ENCODE results near the gene VGLL1. TPM values are rescaled to one million over a fixed set of nuclear protein-coding genes. Genes with fewer than 3 reads are reported as not detected.

VGLL1 gene
- total RNA-seq, 2 donors from 2014 or later: not detected

GRCh38 chrX:136542281-136542680, 10.3 kb downstream of the VGLL1 start:
- no peak for ATAC-seq
- intact Hi-C loops (cut with DNase I, micrococcal nuclease): no loop called here
- DNase-seq: no peak

- ATAC-seq (no peak), DNase-seq (no peak)
- intact Hi-C loops (cut with DNase I, micrococcal nuclease): no loop called here
Observed at GRCh38 chrX:136546371-136546781, 14.4 kb downstream of the VGLL1 start.

DNA sequence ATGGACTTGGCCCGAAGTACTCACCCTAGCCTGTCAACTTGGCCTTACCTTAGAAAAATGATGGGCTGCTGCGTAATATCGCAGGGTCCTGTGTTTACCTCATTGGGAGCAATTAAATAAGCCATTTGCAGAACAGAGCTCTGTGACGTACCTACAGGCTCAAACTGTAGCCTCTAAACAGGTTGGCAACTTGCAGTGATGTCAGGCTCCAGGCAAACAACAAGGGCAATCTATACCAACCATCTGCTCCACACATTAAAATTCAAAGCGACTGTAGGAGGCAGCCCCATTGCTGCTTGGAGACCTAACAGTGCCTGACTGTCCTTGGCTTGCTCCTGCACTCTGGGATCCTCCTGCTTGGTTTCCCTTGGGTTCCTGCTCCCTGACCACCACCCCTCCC, 17.2 kb downstream of the VGLL1 start:
- ATAC-seq: no peak
- DNase-seq: no peak
- intact Hi-C loops (cut with DNase I, micrococcal nuclease): no loop called here

DNA sequence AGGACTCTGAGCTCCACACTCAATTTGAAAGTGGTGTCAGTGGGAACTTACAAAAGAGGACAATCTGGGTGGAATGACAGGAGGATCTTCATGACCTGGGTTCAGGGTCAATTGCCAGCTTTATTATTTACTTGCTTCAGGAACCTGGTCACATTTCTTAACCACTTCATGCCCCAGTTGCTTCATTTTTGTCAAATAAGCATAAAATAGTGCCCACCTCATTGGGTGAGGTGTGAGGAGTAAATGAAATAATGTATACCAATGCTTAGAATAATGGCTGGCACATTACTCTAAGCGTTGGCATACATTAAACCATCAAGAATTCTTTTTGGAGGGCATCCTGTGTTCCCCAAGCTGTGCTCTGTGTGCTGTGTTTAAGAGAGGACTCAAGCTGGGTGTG, 19.4 kb downstream of the VGLL1 start:
- intact Hi-C loops (cut with DNase I, micrococcal nuclease): no loop called here
- ATAC-seq (no peak), DNase-seq (no peak)

DNA sequence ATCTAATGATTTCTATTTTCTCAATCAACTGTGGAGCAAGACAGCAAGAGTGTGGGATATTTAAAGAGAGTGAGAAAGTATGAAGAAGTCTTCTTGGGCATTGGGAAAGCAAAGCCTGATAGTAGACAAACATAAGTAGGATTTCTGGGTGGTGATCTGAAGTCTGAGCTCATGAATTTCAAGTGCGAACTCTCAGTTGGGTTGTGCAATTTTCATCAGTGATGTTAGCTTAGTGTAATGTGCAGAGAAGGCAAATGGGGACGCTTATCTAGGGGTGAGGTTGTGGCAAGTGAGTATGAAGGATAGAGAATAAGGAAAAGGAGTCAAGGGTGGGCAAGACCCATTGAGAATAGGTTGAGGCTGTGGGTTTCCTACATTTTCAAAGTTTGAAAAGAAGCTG, 23.7 kb downstream of the VGLL1 start:
- intact Hi-C loops (cut with DNase I, micrococcal nuclease): no loop called here
- no peak for ATAC-seq
- no peak for DNase-seq

GRCh38 chrX:136572030-136572429, 40.0 kb downstream of the VGLL1 start:
- intact Hi-C loops (cut with DNase I, micrococcal nuclease): no loop called here
- ATAC-seq (no peak), DNase-seq (no peak)

DNA sequence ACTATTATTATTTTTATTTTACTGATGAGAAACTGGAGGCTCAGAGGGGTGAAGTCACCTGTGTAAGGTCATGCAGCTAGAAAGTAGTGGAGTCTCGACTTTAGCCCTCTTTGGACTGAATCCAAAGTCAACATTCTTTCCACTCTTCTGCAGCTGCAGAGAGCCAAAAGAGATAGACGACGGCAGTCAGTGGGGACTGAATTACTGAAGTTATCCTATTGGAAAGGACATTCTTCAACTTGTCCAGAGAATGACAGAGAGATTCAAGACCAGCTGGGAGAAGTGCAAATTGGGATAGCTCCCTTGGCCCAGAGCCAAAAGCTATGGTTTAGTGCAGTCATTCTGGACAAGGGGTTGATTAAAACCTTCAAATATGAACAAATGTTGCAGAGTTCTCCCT, 42.5 kb downstream of the VGLL1 start:
- intact Hi-C loops (cut with DNase I, micrococcal nuclease): no loop called here
- ATAC-seq (peak; percentile 58), DNase-seq (no peak)

GRCh38 chrX:136577552-136577951, 45.5 kb downstream of the VGLL1 start:
- intact Hi-C loops (cut with DNase I, micrococcal nuclease): no loop called here
- ATAC-seq (peak; percentile 93), DNase-seq (peak; percentile 40 to 66)

DNA sequence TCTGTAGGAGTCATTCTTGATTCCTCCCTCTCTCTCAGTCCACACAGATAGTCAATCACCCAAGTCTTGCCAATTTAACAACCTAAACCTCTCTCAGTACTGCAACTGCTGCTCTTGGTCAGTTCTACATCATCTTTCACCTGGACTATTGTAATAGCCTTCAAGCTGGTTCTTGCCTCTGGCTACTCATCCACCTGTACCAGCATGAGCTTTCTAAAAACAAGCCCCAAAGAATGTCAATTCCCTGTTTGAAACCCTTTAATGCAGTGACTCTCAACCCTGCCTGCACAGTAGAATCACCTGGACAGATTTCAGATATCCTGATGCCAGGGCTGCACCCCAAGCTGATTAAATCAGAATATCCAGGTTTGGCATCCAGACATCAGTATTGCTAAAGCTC, 48.3 kb downstream of the VGLL1 start:
- intact Hi-C loops (cut with DNase I, micrococcal nuclease): no loop called here
- no peak for DNase-seq
- ATAC-seq: no peak

- DNase-seq (no peak), ATAC-seq (no peak)
- intact Hi-C loops (cut with DNase I, micrococcal nuclease): no loop called here
Observed at GRCh38 chrX:136582624-136583023, 50.6 kb downstream of the VGLL1 start.

GRCh38 chrX:136584545-136584944, 52.5 kb downstream of the VGLL1 start:
- ATAC-seq: no peak
- intact Hi-C loops (cut with DNase I, micrococcal nuclease): no loop called here

GRCh38 chrX:136585262-136585661, 53.2 kb downstream of the VGLL1 start:
- ATAC-seq (no peak), DNase-seq (no peak)
- intact Hi-C loops (cut with DNase I, micrococcal nuclease): no loop called here

More at GRCh38 chrX:136584545-136584944, 52.5 kb downstream of the VGLL1 start:
- DNase-seq: no peak

GRCh38 chrX:136585960-136586359, 53.9 kb downstream of the VGLL1 start:
- no peak for DNase-seq
- intact Hi-C loops (cut with DNase I, micrococcal nuclease): no loop called here
- no peak for ATAC-seq

- ATAC-seq: peak; percentile 99
- intact Hi-C loops (cut with DNase I, micrococcal nuclease): no loop called here
- no peak for DNase-seq
Observed at GRCh38 chrX:136586386-136586785, 54.4 kb downstream of the VGLL1 start.

GRCh38 chrX:136587532-136587931, 55.5 kb downstream of the VGLL1 start:
- intact Hi-C loops (cut with DNase I, micrococcal nuclease): no loop called here
- DNase-seq: no peak
- no peak for ATAC-seq

GRCh38 chrX:136588036-136588435, 56.0 kb downstream of the VGLL1 start:
- ATAC-seq: no peak
- intact Hi-C loops (cut with DNase I, micrococcal nuclease): no loop called here
- DNase-seq: no peak

GRCh38 chrX:136589966-136590365, 58.0 kb downstream of the VGLL1 start:
- ATAC-seq (no peak), DNase-seq (no peak)
- intact Hi-C loops (cut with DNase I, micrococcal nuclease): no loop called here

DNA sequence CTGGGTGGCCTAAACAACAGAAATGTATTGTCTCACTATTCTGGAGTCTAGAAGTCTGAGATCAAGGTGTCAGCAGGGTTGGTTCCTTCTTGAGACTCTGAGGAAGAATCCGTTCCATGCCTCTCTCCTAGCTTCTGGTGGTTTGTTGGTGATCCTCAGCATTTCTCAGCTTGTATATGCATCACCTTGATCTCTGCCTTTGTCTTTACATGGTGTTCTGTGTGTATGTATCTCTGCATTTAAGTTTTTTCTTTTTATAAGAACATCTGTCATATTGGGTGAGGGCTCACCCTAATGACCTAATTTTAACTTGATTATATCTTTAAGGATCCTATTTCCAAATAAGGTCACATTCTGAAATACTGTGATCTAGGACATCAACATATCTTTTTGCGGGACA, 65.3 kb downstream of the VGLL1 start:
- ATAC-seq: no peak

GRCh38 chrX:136597954-136598353, 65.9 kb downstream of the VGLL1 start:
- no peak for DNase-seq
- intact Hi-C loops (cut with DNase I, micrococcal nuclease): no loop called here
- no peak for ATAC-seq

More for the DNA sequence above, 65.3 kb downstream of the VGLL1 start:
- intact Hi-C loops (cut with DNase I, micrococcal nuclease): no loop called here
- no peak for DNase-seq

DNA sequence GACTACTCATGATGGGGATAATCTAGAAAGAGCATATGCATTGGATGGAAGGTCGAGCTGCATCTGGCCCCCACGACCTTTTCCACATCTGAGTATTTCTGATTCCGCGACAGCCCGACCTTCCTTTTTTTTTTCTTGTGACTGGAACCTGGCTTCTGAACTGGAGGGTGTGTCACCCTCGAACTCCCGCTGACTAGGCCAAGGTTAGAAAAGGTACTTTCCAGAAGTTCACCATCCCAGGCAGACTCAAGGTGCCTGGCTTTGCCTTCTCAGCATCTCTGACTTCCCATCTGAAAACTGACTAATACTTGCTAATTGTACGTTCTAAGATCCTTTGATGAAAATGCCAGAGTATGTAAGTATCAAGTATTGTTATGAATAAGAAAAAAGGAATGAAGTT, 66.6 kb downstream of the VGLL1 start:
- DNase-seq (no peak), ATAC-seq (no peak)
- intact Hi-C loops (cut with DNase I, micrococcal nuclease): no loop called here

DNA sequence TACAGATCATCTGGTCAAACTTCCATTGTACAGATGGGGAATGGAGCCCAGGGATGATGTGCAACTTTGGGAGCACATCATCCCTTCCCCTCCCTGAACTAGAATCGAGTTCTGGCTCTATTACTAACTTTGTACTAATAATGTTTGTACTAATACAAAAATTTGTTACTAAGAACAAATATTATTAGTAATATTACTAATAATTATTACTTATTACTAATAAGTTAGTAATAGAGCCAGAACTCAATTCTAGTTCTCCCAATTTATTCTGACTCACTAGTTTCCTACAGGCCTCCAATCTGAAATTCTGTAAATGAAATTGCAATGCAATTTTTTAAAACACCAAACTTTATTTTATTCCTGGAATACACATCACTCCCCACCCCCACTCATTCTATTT, 68.0 kb downstream of the VGLL1 start:
- intact Hi-C loops (cut with DNase I, micrococcal nuclease): no loop called here
- no peak for ATAC-seq
- no peak for DNase-seq
